OCI-LY1 (cell line): ENCODE measurements around the gene TTC16.

Experiments used
- H2AFZ ChIP-seq: fragments of 200-600 bp; sonication (generic), shearing (Covaris generic); 2 replicates; pipeline ENCODE4 v1.6.0; 2014; ENCODE audit warnings: antibody characterized with exemption, mild to moderate bottlenecking, low read length
- H3F3A ChIP-seq: fragments of 200-600 bp; sonication (generic), shearing (Covaris generic); 2 replicates; pipeline ENCODE4 v1.6.0; 2014; ENCODE audit warnings: mild to moderate bottlenecking, antibody characterized with exemption, low read length, moderate library complexity; ENCODE audit not compliant: insufficient read depth
- H3K27ac ChIP-seq: fragments of 200-600 bp; sonication (generic); 2 replicates; pipeline ENCODE4 v1.5.1; 2014; ENCODE audit warnings: low read length, mixed run types, mild to moderate bottlenecking, low read depth; ENCODE audit not compliant: poor library complexity, severe bottlenecking
- H3K27me3 ChIP-seq: fragments of 200-600 bp; sonication (generic); 2 replicates; pipeline ENCODE4 v1.6.0; 2014; ENCODE audit warnings: antibody characterized with exemption, mild to moderate bottlenecking, low read length, moderate library complexity; ENCODE audit not compliant: insufficient read depth
- H3K36me3 ChIP-seq: fragments of 200-600 bp; sonication (generic); 2 replicates; pipeline ENCODE4 v1.6.1; 2014; ENCODE audit warnings: mild to moderate bottlenecking, antibody characterized with exemption, low read length, moderate library complexity, mixed read lengths; ENCODE audit not compliant: insufficient read depth
- H3K4me1 ChIP-seq: fragments of 200-600 bp; sonication (generic); 2 replicates; pipeline ENCODE4 v1.5.1; 2014; ENCODE audit warnings: mild to moderate bottlenecking, low read length, moderate library complexity; ENCODE audit not compliant: insufficient read depth, severe bottlenecking
- H3K4me2 ChIP-seq: fragments of 200-600 bp; sonication (generic), shearing (Covaris generic); 2 replicates; pipeline ENCODE4 v1.6.1; 2014; ENCODE audit warnings: low read length
- H3K4me3 ChIP-seq: fragments of 200-600 bp; sonication (generic); 2 replicates; pipeline ENCODE4 v1.5.1; 2014; ENCODE audit warnings: low read length, low read depth, mild to moderate bottlenecking, mixed read lengths; ENCODE audit not compliant: poor library complexity, severe bottlenecking
- H3K79me2 ChIP-seq: fragments of 200-600 bp; shearing (Covaris generic); 2 replicates; pipeline ENCODE4 v1.6.1; 2016; ENCODE audit warnings: mixed run types, low read length, mixed read lengths; ENCODE audit not compliant: insufficient read depth
- H3K9ac ChIP-seq: fragments of 200-600 bp; sonication (generic), shearing (Covaris generic); 2 replicates; pipeline ENCODE4 v1.6.1; 2014; ENCODE audit warnings: mild to moderate bottlenecking, low read length, mixed read lengths
- H3K9me2 ChIP-seq: fragments of 200-600 bp; sonication (generic), shearing (Covaris generic); 2 replicates; pipeline ENCODE4 v1.6.1; 2014; ENCODE audit warnings: low read depth, mild to moderate bottlenecking, low read length, mixed read lengths
- H3K9me3 ChIP-seq: fragments of 200-600 bp; shearing (Covaris generic); 2 replicates; pipeline ENCODE4 v1.6.1; 2014; ENCODE audit warnings: low read length, mixed read lengths
- H4K20me1 ChIP-seq: fragments of 200-600 bp; sonication (generic), shearing (Covaris generic); 2 replicates; pipeline ENCODE4 v1.6.0; 2016; ENCODE audit warnings: mild to moderate bottlenecking, low read length; ENCODE audit not compliant: insufficient read depth
- EZH2 ChIP-seq: fragments of 200-600 bp; sonication (generic), shearing (Covaris generic); IDR thresholded peaks from 2 replicates; pipeline ENCODE4 v1.8.0; 2017; ENCODE audit warnings: borderline replicate concordance, mixed run types, mild to moderate bottlenecking, antibody characterized with exemption, low read length, moderate library complexity, mixed read lengths
- TF ChIP-seq, protein P1 (sequence below): fragments of 200-600 bp; sonication (generic), shearing (Covaris generic); IDR thresholded peaks from 2 replicates; pipeline ENCODE4 v1.5.1; 2017; ENCODE audit warnings: mild to moderate bottlenecking, antibody characterized with exemption, low read length, moderate library complexity, mixed read lengths

Gene TTC16

DNA sequence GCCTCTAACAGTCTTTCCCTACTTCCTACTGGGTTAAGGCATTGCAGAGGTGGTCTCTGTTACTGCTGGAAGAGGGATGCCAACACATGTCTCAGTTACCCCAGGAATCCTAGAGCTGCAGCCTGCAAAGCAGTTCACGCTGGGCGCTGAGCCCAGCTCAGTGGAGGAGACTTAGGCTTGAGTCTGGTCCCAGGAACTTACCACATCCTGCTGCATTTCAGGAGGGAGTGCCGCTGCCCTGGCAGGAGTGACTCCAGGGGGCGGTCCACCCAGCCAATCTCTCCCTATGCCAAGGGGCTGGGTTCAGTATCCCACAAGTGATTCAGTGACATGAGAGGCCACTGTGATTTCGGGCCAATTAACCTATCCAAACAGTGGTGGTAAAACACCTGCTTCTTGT is 7.6 kb downstream of the TTC16 start:
- peaks cover 4% of the 10 kb centered on the region; the same call in 1 of the 2 replicates for H3K27me3 ChIP-seq
- H4K20me1 ChIP-seq = no peaks in the 10 kb centered on the region
- H3K9me3 ChIP-seq = no peaks in the 10 kb centered on the region
- no peaks in the 10 kb centered on the region for H3K4me1 ChIP-seq
- H3K4me3 ChIP-seq = no peak overlapping the region
- H2AFZ ChIP-seq = no peak overlapping the region
- TF ChIP-seq, protein P1, sequence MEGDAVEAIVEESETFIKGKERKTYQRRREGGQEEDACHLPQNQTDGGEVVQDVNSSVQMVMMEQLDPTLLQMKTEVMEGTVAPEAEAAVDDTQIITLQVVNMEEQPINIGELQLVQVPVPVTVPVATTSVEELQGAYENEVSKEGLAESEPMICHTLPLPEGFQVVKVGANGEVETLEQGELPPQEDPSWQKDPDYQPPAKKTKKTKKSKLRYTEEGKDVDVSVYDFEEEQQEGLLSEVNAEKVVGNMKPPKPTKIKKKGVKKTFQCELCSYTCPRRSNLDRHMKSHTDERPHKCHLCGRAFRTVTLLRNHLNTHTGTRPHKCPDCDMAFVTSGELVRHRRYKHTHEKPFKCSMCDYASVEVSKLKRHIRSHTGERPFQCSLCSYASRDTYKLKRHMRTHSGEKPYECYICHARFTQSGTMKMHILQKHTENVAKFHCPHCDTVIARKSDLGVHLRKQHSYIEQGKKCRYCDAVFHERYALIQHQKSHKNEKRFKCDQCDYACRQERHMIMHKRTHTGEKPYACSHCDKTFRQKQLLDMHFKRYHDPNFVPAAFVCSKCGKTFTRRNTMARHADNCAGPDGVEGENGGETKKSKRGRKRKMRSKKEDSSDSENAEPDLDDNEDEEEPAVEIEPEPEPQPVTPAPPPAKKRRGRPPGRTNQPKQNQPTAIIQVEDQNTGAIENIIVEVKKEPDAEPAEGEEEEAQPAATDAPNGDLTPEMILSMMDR = no peak
- no peak for TF ChIP-seq EZH2
- no peak overlapping the region for H3K27ac ChIP-seq
- no peak overlapping the region for H3K9ac ChIP-seq
- H3F3A ChIP-seq = no peaks in the 10 kb centered on the region
- no peaks in the 10 kb centered on the region for H3K79me2 ChIP-seq
- H3K36me3 ChIP-seq = no peaks in the 10 kb centered on the region
- H3K9me2 ChIP-seq = no peaks in the 10 kb centered on the region
- H3K4me2 ChIP-seq = no peak overlapping the region

DNA sequence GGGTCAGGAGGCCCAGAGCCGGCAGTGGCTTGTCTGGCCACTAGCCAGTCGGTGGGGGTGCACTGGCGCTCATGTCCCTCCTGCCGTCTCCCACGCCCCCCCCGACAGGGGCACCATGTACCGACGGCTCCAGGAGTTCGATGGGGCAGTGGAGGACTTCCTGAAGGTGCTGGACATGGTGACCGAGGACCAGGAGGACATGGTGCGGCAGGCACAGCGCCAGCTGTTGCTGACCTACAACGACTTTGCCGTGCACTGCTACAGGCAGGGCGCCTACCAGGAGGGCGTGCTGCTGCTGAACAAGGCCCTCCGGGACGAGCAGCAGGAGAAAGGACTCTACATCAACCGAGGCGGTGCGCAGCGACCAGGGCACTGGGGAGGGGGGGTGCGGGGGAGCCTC is 8.1 kb downstream of the TTC16 start:
- H4K20me1 ChIP-seq = no peaks in the 10 kb centered on the region
- no peaks in the 10 kb centered on the region for H3K9me3 ChIP-seq
- no peak overlapping the region for H2AFZ ChIP-seq
- no peaks in the 10 kb centered on the region for H3K36me3 ChIP-seq
- no peaks in the 10 kb centered on the region for H3K79me2 ChIP-seq
- H3K27ac ChIP-seq = no peak overlapping the region
- H3K4me3 ChIP-seq = no peak overlapping the region
- H3K4me2 ChIP-seq = no peak overlapping the region
- peaks cover 4% of the 10 kb centered on the region; the same call in 1 of the 2 replicates for H3K27me3 ChIP-seq
- no peaks in the 10 kb centered on the region for H3F3A ChIP-seq
- H3K9me2 ChIP-seq = no peaks in the 10 kb centered on the region
- no peaks in the 10 kb centered on the region for H3K4me1 ChIP-seq
- TF ChIP-seq EZH2 = no peak
- TF ChIP-seq, protein P1 = no peak
- no peak overlapping the region for H3K9ac ChIP-seq

DNA sequence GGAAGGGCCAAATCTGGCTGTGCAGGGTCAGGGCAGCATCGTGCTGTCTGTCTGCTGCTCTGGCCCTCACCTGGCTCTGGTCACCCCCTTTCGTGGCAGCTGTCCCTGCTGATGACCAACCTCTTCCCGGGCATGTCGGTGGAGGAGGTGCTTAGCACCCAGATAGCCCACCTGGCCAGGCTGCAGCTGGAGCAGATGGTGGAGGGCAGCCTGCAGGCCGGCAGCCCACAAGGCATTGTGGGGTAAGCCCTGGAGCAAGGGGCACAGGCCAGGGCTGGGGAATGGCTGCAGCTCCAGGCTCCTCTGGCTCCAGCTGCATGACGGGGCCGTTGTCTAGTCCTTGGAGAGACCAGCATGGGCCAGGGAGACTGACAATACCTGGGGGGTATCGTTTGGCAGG is 11.0 kb downstream of the TTC16 start:
- no peaks in the 10 kb centered on the region for H3K36me3 ChIP-seq
- no peak overlapping the region for H3K9ac ChIP-seq
- TF ChIP-seq, protein P1 = no peak
- TF ChIP-seq EZH2 = no peak

More for the DNA sequence above, 11.0 kb downstream of the TTC16 start:
- H3K79me2 ChIP-seq = no peaks in the 10 kb centered on the region
- H3K4me1 ChIP-seq = no peaks in the 10 kb centered on the region
- no peaks in the 10 kb centered on the region for H4K20me1 ChIP-seq
- H3K4me3 ChIP-seq = no peak overlapping the region
- peaks cover 4% of the 10 kb centered on the region; the same call in 1 of the 2 replicates for H3K27me3 ChIP-seq
- no peaks in the 10 kb centered on the region for H3K9me3 ChIP-seq
- H3F3A ChIP-seq = no peaks in the 10 kb centered on the region
- no peak overlapping the region for H3K27ac ChIP-seq
- H3K4me2 ChIP-seq = no peak overlapping the region
- H2AFZ ChIP-seq = no peak overlapping the region
- H3K9me2 ChIP-seq = no peaks in the 10 kb centered on the region
